M059J (cell line): ENCODE data around the gene PAX5. TPM values are rescaled to one million over a fixed set of nuclear protein-coding genes. Genes with fewer than 3 reads are reported as not detected.

Experiments
- DNase-seq: peaks from one replicate; pipeline ENCODE4 v3.0.0-alpha.2; 2012; ENCODE audit warnings: low read depth
- total RNA-seq: library from RNA; depleted of rRNA; stranded (reverse); fragments of >200 nt; shearing (Covaris generic); gene quantifications from 2 replicates; pipeline ENCODE4 v1.2.3, GENCODE V29; 2014

Gene PAX5
- total RNA-seq, 1 experiment from 2014 or later, result not detected

GRCh38 chr9:36815566-36816348, 218.3 kb downstream of the PAX5 start:
- no peak for DNase-seq

- no peak for DNase-seq
Measured at GRCh38 chr9:36815023-36815422, 219.0 kb downstream of the PAX5 start.

GRCh38 chr9:36813154-36813553, 220.9 kb downstream of the PAX5 start:
- no peak for DNase-seq

GRCh38 chr9:36812556-36812955, 221.5 kb downstream of the PAX5 start:
- DNase-seq, result no peak

GRCh38 chr9:36808251-36808650, 225.8 kb downstream of the PAX5 start:
- DNase-seq, result no peak

GRCh38 chr9:36803961-36804360, 230.1 kb downstream of the PAX5 start:
- no peak for DNase-seq

- DNase-seq, result peak; percentile 68
Measured at GRCh38 chr9:36802201-36802920, 231.7 kb downstream of the PAX5 start.

- no peak for DNase-seq
Measured at GRCh38 chr9:36800455-36800854, 233.6 kb downstream of the PAX5 start.

- DNase-seq, result peak; percentile 42
Measured at GRCh38 chr9:36798350-36799065, 235.6 kb downstream of the PAX5 start.

GRCh38 chr9:36797471-36798220, 236.4 kb downstream of the PAX5 start:
- no peak for DNase-seq

GRCh38 chr9:36796671-36797419, 237.2 kb downstream of the PAX5 start:
- DNase-seq, result no peak

GRCh38 chr9:36794461-36794860, 239.6 kb downstream of the PAX5 start:
- no peak for DNase-seq

GRCh38 chr9:36793277-36793676, 240.8 kb downstream of the PAX5 start:
- DNase-seq, result no peak

GRCh38 chr9:36791222-36791950, 242.7 kb downstream of the PAX5 start:
- peak; percentile 26 for DNase-seq

GRCh38 chr9:36789886-36790285, 244.2 kb downstream of the PAX5 start:
- DNase-seq, result no peak

- no peak for DNase-seq
Measured at GRCh38 chr9:36788534-36788933, 245.5 kb downstream of the PAX5 start.

- no peak for DNase-seq
Measured at GRCh38 chr9:36787709-36788108, 246.4 kb downstream of the PAX5 start.
